A549 (cell line): ENCODE results near the gene KIF24.

Source experiments
- BHLHE40 ChIP-seq: IDR thresholded peaks from 2 replicates; pipeline ENCODE4 v1.6.1; 2012; ENCODE audit warnings: low read depth, low read length, inconsistent platforms
- CHD2 ChIP-seq: fragments of 150-350 bp; IDR thresholded peaks from 2 replicates; pipeline ENCODE4 v1.6.1; 2014; ENCODE audit warnings: low read length; ENCODE audit not compliant: partially characterized antibody
- MAFK ChIP-seq: fragments of 450-650 bp; IDR thresholded peaks from 2 replicates; pipeline ENCODE4 v1.6.1; 2014; ENCODE audit not compliant: partially characterized antibody
- NFE2L2 ChIP-seq: fragments of 150-350 bp; conservative IDR thresholded peaks from 2 replicates; pipeline ENCODE4 v1.6.1; 2014; ENCODE audit warnings: low read length
- NPAS2 ChIP-seq: fragments of 250-450 bp; sonication (Bioruptor Pico); IDR thresholded peaks from 2 replicates; pipeline ENCODE4 v1.8.0; 2022; ENCODE audit warnings: mild to moderate bottlenecking, moderate library complexity, borderline replicate concordance
- NR3C1 ChIP-seq: fragments of >200 bp; sonication (Bioruptor Twin); formaldehyde crosslinking; IDR thresholded peaks from 3 replicates; pipeline ENCODE4 v1.6.1; 2017
- POLR2A ChIP-seq: IDR thresholded peaks from 2 replicates; pipeline ENCODE4 v1.6.1; 2012; ENCODE audit warnings: mild to moderate bottlenecking, low read length
- RAD21 ChIP-seq, 2 experiments: fragments of >200 bp in 1 of 2; sonication (Bioruptor Twin) in 1 of 2; formaldehyde crosslinking in 1 of 2; IDR thresholded peaks in 1 of 2; conservative IDR thresholded peaks in 1 of 2; 2 replicates in 1 of 2; 3 replicates in 1 of 2; pipeline ENCODE4 v1.6.1; 2012 to 2018; ENCODE audit warnings: inconsistent platforms in 1 of 2
- RARB ChIP-seq: fragments of 250-450 bp; sonication (Bioruptor Pico); IDR thresholded peaks from 2 replicates; pipeline ENCODE4 v1.8.0; 2021; ENCODE audit warnings: mild to moderate bottlenecking, moderate library complexity
- RCOR1 ChIP-seq: fragments of 150-350 bp; IDR thresholded peaks from 2 replicates; pipeline ENCODE4 v1.6.1; 2014; ENCODE audit warnings: antibody characterized with exemption, low read length, low read depth
- TF ChIP-seq, protein P1 (sequence below): fragments of >200 bp; sonication (Bioruptor Twin); formaldehyde crosslinking; IDR thresholded peaks from 3 replicates; pipeline ENCODE4 v1.5.1; 2016

DNA sequence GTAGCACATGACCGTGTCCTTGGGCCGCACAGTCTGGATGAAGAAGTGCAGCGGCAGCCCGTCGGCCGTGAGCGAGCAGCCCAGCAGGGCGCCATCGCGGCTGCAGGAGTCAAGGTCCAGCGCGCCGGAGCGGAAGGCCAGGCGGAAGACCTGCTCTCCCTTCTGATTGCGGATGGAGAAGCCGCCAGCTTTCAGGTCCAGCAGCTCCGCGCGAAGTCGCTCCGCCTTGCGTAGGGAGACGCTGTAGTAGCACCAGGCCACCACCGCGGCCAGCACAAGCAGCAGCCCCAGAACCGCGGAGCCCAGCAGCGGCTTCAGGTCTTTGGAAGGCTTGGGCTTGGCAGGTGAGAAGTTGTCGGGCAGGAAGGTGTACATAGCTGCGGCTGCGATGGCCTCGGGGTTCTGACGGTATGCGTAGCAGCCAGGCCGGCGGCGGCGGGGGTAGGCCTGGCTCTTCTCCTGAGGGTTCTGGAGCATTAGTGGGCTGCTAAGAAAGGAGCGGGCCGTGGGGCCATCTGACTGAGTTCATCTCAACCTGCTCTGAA, 43.5 kb upstream of the KIF24 start:
- TF ChIP-seq MAFK (no peak), RCOR1 (no peak), NR3C1 (no peak), POLR2A (no peak), RAD21 (conservative IDR thresholded peaks at IDR 0.05 in 1 of 2, IDR thresholded peaks at IDR 0.05 in 1 of 2) (no peak), BHLHE40 (no peak), NFE2L2 (no peak), CHD2 (no peak), RARB (CRISPR knock-in tag) (no peak), NPAS2 (CRISPR knock-in tag) (no peak)
- TF ChIP-seq, protein P1, sequence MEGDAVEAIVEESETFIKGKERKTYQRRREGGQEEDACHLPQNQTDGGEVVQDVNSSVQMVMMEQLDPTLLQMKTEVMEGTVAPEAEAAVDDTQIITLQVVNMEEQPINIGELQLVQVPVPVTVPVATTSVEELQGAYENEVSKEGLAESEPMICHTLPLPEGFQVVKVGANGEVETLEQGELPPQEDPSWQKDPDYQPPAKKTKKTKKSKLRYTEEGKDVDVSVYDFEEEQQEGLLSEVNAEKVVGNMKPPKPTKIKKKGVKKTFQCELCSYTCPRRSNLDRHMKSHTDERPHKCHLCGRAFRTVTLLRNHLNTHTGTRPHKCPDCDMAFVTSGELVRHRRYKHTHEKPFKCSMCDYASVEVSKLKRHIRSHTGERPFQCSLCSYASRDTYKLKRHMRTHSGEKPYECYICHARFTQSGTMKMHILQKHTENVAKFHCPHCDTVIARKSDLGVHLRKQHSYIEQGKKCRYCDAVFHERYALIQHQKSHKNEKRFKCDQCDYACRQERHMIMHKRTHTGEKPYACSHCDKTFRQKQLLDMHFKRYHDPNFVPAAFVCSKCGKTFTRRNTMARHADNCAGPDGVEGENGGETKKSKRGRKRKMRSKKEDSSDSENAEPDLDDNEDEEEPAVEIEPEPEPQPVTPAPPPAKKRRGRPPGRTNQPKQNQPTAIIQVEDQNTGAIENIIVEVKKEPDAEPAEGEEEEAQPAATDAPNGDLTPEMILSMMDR = no peak
